Glomerular visceral epithelial cell (primary cell): Measurements from ENCODE around the gene MYO3B.
"Not testable (repeated sequence)": the region's sequence is repeated elsewhere in the genome, so short reads cannot be mapped to it uniquely, and the experiment has no call there.

Experiments used
- DNase-seq: peaks from one replicate; pipeline ENCODE4 v3.0.0-alpha.2; 2016; ENCODE audit errors: extremely low spot score

Gene MYO3B

GRCh38 chr2:170509452-170510193, 331.7 kb downstream of the MYO3B start:
- DNase-seq: no peak

- DNase-seq: no peak
Measured at GRCh38 chr2:170512266-170512665, 334.3 kb downstream of the MYO3B start.

GRCh38 chr2:170514140-170514539, 336.2 kb downstream of the MYO3B start:
- DNase-seq: no peak

GRCh38 chr2:170517538-170517937, 339.6 kb downstream of the MYO3B start:
- DNase-seq: no peak

GRCh38 chr2:170518911-170519310, 341.0 kb downstream of the MYO3B start:
- DNase-seq: no peak

GRCh38 chr2:170521299-170521698, 343.4 kb downstream of the MYO3B start:
- no peak for DNase-seq

GRCh38 chr2:170523506-170523905, 345.6 kb downstream of the MYO3B start:
- DNase-seq: no peak

- peak; percentile 48 for DNase-seq
Measured at GRCh38 chr2:170524828-170525565, 347.1 kb downstream of the MYO3B start.

GRCh38 chr2:170525566-170525900, 347.6 kb downstream of the MYO3B start:
- peak; percentile 96 for DNase-seq

- DNase-seq: peak; percentile 79
Measured at GRCh38 chr2:170530284-170530745, 352.4 kb downstream of the MYO3B start.

- DNase-seq: no peak
Measured at GRCh38 chr2:170530803-170531564, 353.0 kb downstream of the MYO3B start.

- no peak for DNase-seq
Measured at GRCh38 chr2:170531876-170532275, 353.9 kb downstream of the MYO3B start.

- DNase-seq: peak; percentile 35
Measured at GRCh38 chr2:170533156-170533555, 355.2 kb downstream of the MYO3B start.

- no peak for DNase-seq
Measured at GRCh38 chr2:170535552-170535951, 357.6 kb downstream of the MYO3B start.

- DNase-seq: no peak
Measured at GRCh38 chr2:170544817-170545216, 366.9 kb downstream of the MYO3B start.

GRCh38 chr2:170548304-170548703, 370.4 kb downstream of the MYO3B start:
- DNase-seq: no peak

- no peak for DNase-seq
Measured at GRCh38 chr2:170550501-170550900, 372.6 kb downstream of the MYO3B start.

GRCh38 chr2:170551899-170552298, 374.0 kb downstream of the MYO3B start:
- DNase-seq: not testable (repeated sequence)

- DNase-seq: no peak
Measured at GRCh38 chr2:170553748-170554147, 375.8 kb downstream of the MYO3B start.

- no peak for DNase-seq
Measured at GRCh38 chr2:170554278-170554955, 376.5 kb downstream of the MYO3B start.

- no peak for DNase-seq
Measured at GRCh38 chr2:170562928-170563327, 385.0 kb downstream of the MYO3B start.

- DNase-seq: no peak
Measured at GRCh38 chr2:170563401-170563800, 385.5 kb downstream of the MYO3B start.
